Body of pancreas (tissue), 4 donors: Measurements from ENCODE around the gene TMEM255B. TPM values are rescaled to one million over a fixed set of nuclear protein-coding genes. Genes with fewer than 3 reads are reported as not detected.

ENCODE experiments used
- ATAC-seq: fragments of 150-250 bp; one replicate; pipeline ENCODE4 v1.9.1; 2016
- DNase-seq, 4 donors: peaks; one replicate each; pipeline ENCODE4 v3.0.0-alpha.2; 2019
- H3K27ac ChIP-seq, 4 donors: fragments of 200-600 bp; sonication (generic); 1 replicate in 3 of 4; 2 replicates in 1 of 4; pipeline versions ENCODE4 v1.5.1 to v1.6.1; 2016 to 2019; ENCODE audit warnings: mild to moderate bottlenecking in 1 of 4, mixed read lengths in 1 of 4, moderate library complexity in 1 of 4
- H3K27me3 ChIP-seq, 2 donors: fragments of 200-600 bp; sonication (generic); one replicate each; pipeline ENCODE4 v1.6.0; 2016; ENCODE audit warnings: mild to moderate bottlenecking in 1 of 2
- H3K36me3 ChIP-seq, 2 donors: fragments of 200-600 bp; sonication (generic); replicated peaks in 1 of 2; 2 replicates each; pipeline ENCODE4 v1.5.1; 2016; ENCODE audit warnings: low read depth in 2 of 2; ENCODE audit not compliant: insufficient read depth in 1 of 2
- H3K4me1 ChIP-seq: fragments of 200-600 bp; sonication (generic); one replicate; pipeline ENCODE4 v1.6.0; 2016
- H3K4me3 ChIP-seq, 2 donors: fragments of 200-600 bp; sonication (generic); 1 replicate in 1 of 2; 2 replicates in 1 of 2; pipeline ENCODE4 v1.5.1; 2016 to 2019
- H3K9me3 ChIP-seq, 3 donors: fragments of 200-600 bp; sonication (generic); 1 replicate in 2 of 3; 2 replicates in 1 of 3; pipeline ENCODE4 v1.5.1; 2016
- CTCF ChIP-seq, 7 experiments: fragments of 450-650 bp in 4 of 7; fragments of 200-600 bp in 3 of 7; sonication (generic) in 3 of 7; IDR thresholded peaks; one replicate each; pipeline ENCODE4 v1.5.1; 2016 to 2019; ENCODE audit warnings: antibody characterized with exemption in 7 of 7
- POLR2A ChIP-seq, 3 donors: fragments of 450-650 bp; IDR thresholded peaks; one replicate each; pipeline ENCODE4 v1.6.1; 2016; ENCODE audit warnings: antibody characterized with exemption in 3 of 3, mild to moderate bottlenecking in 2 of 3
- WGBS, 2 donors: methylation state at CpG; one replicate each; pipeline ENCODE4 v1.1.5; 2017; 5-methylcytosine and 5-hydroxymethylcytosine counted together
- intact Hi-C: fragments of 100-400 bp; cut with DNase I; formaldehyde crosslinking; loops from one replicate; pipeline ENCODE4 v1.15.1; 2023
- total RNA-seq, 2 donors: library from RNA; depleted of rRNA; stranded (reverse); fragments of >200 nt; gene quantifications; one replicate each; pipeline ENCODE4 v1.1.0, GENCODE V29; 2016

Gene TMEM255B
- total RNA-seq, 2 donors from 2014 or later = 1.0 to 4.6 TPM

- no peaks in the 10 kb centered on the region for H3K27me3 ChIP-seq
- H3K9me3 ChIP-seq = no peaks in the 10 kb centered on the region
- no peaks in the 10 kb centered on the region for H3K4me1 ChIP-seq
- no peak for DNase-seq
- no peak overlapping the region for H3K4me3 ChIP-seq
- no peak for ATAC-seq
- WGBS, 2 donors = 66 to 96% methylated on average over 2 to 17 of the region's 17 CpGs
- no peak overlapping the region for H3K27ac ChIP-seq
- TF ChIP-seq POLR2A (IDR thresholded peaks at IDR 0.05) (no peak), CTCF (IDR thresholded peaks at IDR 0.05) (no peak)
- no peaks in the 10 kb centered on the region for H3K36me3 ChIP-seq
- intact Hi-C loops = no loop called here
Measured at GRCh38 chr13:113791226-113791625, 32.2 kb downstream of the TMEM255B start.

GRCh38 chr13:113791761-113792160, 32.7 kb downstream of the TMEM255B start:
- Histone ChIP-seq H3K36me3 (no peaks in the 10 kb centered on the region), H3K27me3 (no peaks in the 10 kb centered on the region), H3K4me3 (no peak overlapping the region), H3K27ac (no peak overlapping the region), H3K4me1 (no peaks in the 10 kb centered on the region), H3K9me3 (no peaks in the 10 kb centered on the region)
- 61 to 70% methylated on average over 18 to 19 of the region's 19 CpGs for WGBS, 2 donors
- intact Hi-C loops = no loop called here
- DNase-seq = no peak
- no peak for ATAC-seq
- TF ChIP-seq POLR2A (IDR thresholded peaks at IDR 0.05) = no peak
- no peak for TF ChIP-seq CTCF (IDR thresholded peaks at IDR 0.05)

- Histone ChIP-seq H3K36me3 (no peaks in the 10 kb centered on the region), H3K4me1 (no peaks in the 10 kb centered on the region), H3K27ac (no peak overlapping the region), H3K9me3 (no peaks in the 10 kb centered on the region), H3K4me3 (no peak overlapping the region), H3K27me3 (no peaks in the 10 kb centered on the region)
- 59 to 73% methylated on average over 12 of the region's 12 CpGs for WGBS, 2 donors
- ATAC-seq = no peak
- TF ChIP-seq CTCF (IDR thresholded peaks at IDR 0.05) = no peak
- TF ChIP-seq POLR2A (IDR thresholded peaks at IDR 0.05) = no peak
- DNase-seq = no peak
- intact Hi-C loops = no loop called here
Measured at GRCh38 chr13:113792236-113792770, 33.3 kb downstream of the TMEM255B start.

GRCh38 chr13:113792886-113793717, 34.1 kb downstream of the TMEM255B start:
- H3K27me3 ChIP-seq = no peaks in the 10 kb centered on the region
- DNase-seq (peak in 1 of 4 donors; percentile 4), ATAC-seq (peak; percentile 9)
- no peak overlapping the region for H3K4me3 ChIP-seq
- no peak overlapping the region for H3K27ac ChIP-seq
- no peaks in the 10 kb centered on the region for H3K9me3 ChIP-seq
- 66 to 71% methylated on average over 30 to 33 of the region's 33 CpGs for WGBS, 2 donors
- no peak for TF ChIP-seq POLR2A (IDR thresholded peaks at IDR 0.05)
- no peak for TF ChIP-seq CTCF (IDR thresholded peaks at IDR 0.05)
- no peaks in the 10 kb centered on the region for H3K36me3 ChIP-seq
- intact Hi-C loops = no loop called here
- no peaks in the 10 kb centered on the region for H3K4me1 ChIP-seq
